Stimulated activated CD4-positive, alpha-beta T cell treated with anti-CD3 and anti-CD28 coated beads, Interleukin-12 subunit alpha, Interleukin-12 subunit beta, amount 100 ng/mL, for 48 hours (primary cell): ENCODE data around the gene RIMBP2.
"Not testable (repeated sequence)": the region's sequence is repeated elsewhere in the genome, so short reads cannot be mapped to it uniquely, and the experiment has no call there.

ENCODE experiments used
- DNase-seq, 3 donors: peaks; one replicate each; pipeline ENCODE4 v3.0.0-alpha.2; 2020; ENCODE audit warnings: low read depth in 2 of 3, low spot score in 1 of 3

RIMBP2 gene

GRCh38 chr12:130706311-130706710 is 9.8 kb downstream of the RIMBP2 start:
- DNase-seq, result no peak

GRCh38 chr12:130705178-130705822 is 10.8 kb downstream of the RIMBP2 start:
- DNase-seq, result no peak

GRCh38 chr12:130704606-130705005 is 11.5 kb downstream of the RIMBP2 start:
- no peak for DNase-seq

GRCh38 chr12:130703733-130704375 is 12.2 kb downstream of the RIMBP2 start:
- no peak for DNase-seq

- DNase-seq, result no peak
These were observed 12.9 kb downstream of the RIMBP2 start for GRCh38 chr12:130702966-130703732.

- no peak for DNase-seq
These were observed 14.7 kb downstream of the RIMBP2 start for GRCh38 chr12:130701402-130701744.

- DNase-seq, result no peak
These were observed 15.4 kb downstream of the RIMBP2 start for GRCh38 chr12:130700492-130701401.

GRCh38 chr12:130698106-130698505 is 18.0 kb downstream of the RIMBP2 start:
- DNase-seq, result no peak

GRCh38 chr12:130696379-130697100 is 19.6 kb downstream of the RIMBP2 start:
- DNase-seq, result no peak

- no peak for DNase-seq
These were observed 21.0 kb downstream of the RIMBP2 start for GRCh38 chr12:130695061-130695460.

GRCh38 chr12:130689408-130690405 is 26.4 kb downstream of the RIMBP2 start:
- no peak for DNase-seq

GRCh38 chr12:130688999-130689398 is 27.1 kb downstream of the RIMBP2 start:
- not testable (repeated sequence) for DNase-seq

GRCh38 chr12:130687796-130688778 is 28.0 kb downstream of the RIMBP2 start:
- DNase-seq, result no peak

GRCh38 chr12:130687190-130687589 is 28.9 kb downstream of the RIMBP2 start:
- DNase-seq, result no peak

- no peak for DNase-seq
These were observed 29.5 kb downstream of the RIMBP2 start for GRCh38 chr12:130686511-130686991.

- no peak for DNase-seq
These were observed 30.2 kb downstream of the RIMBP2 start for GRCh38 chr12:130685850-130686249.

GRCh38 chr12:130685250-130685787 is 30.8 kb downstream of the RIMBP2 start:
- DNase-seq, result no peak

GRCh38 chr12:130683811-130684210 is 32.3 kb downstream of the RIMBP2 start:
- DNase-seq, result no peak
